Ishikawa (cell line): Measurements from ENCODE around the gene ZNF100.

Source experiments
- CEBPB ChIP-seq: IDR thresholded peaks from 2 replicates; pipeline ENCODE4 v1.6.1; 2012
- CREB1 ChIP-seq: IDR thresholded peaks from 2 replicates; pipeline ENCODE4 v1.6.1; 2012; ENCODE audit warnings: low read depth
- EP300 ChIP-seq: IDR thresholded peaks from 2 replicates; pipeline ENCODE4 v1.6.1; 2012; ENCODE audit warnings: borderline replicate concordance
- FOXM1 ChIP-seq: IDR thresholded peaks from 2 replicates; pipeline ENCODE4 v1.6.1; 2012; ENCODE audit warnings: low read depth, borderline replicate concordance
- MAX ChIP-seq: IDR thresholded peaks from 2 replicates; pipeline ENCODE4 v1.6.1; 2012
- NFIC ChIP-seq: IDR thresholded peaks from 2 replicates; pipeline ENCODE4 v1.6.1; 2012
- RAD21 ChIP-seq: IDR thresholded peaks from 2 replicates; pipeline ENCODE4 v1.6.1; 2012; ENCODE audit warnings: low read depth
- REST ChIP-seq: IDR thresholded peaks from 2 replicates; pipeline ENCODE4 v1.6.1; 2012; ENCODE audit warnings: low read depth, mild to moderate bottlenecking
- TAF1 ChIP-seq: IDR thresholded peaks from 2 replicates; pipeline ENCODE4 v1.6.1; 2012; ENCODE audit warnings: low read depth, mild to moderate bottlenecking
- TEAD4 ChIP-seq: IDR thresholded peaks from 2 replicates; pipeline ENCODE4 v1.6.1; 2012
- USF1 ChIP-seq: IDR thresholded peaks from 2 replicates; pipeline ENCODE4 v1.6.1; 2012
- YY1 ChIP-seq: IDR thresholded peaks from 2 replicates; pipeline ENCODE4 v1.6.1; 2012; ENCODE audit warnings: low read depth
- ZBTB7A ChIP-seq: IDR thresholded peaks from 2 replicates; pipeline ENCODE4 v1.6.1; 2012; ENCODE audit warnings: low read depth

DNA sequence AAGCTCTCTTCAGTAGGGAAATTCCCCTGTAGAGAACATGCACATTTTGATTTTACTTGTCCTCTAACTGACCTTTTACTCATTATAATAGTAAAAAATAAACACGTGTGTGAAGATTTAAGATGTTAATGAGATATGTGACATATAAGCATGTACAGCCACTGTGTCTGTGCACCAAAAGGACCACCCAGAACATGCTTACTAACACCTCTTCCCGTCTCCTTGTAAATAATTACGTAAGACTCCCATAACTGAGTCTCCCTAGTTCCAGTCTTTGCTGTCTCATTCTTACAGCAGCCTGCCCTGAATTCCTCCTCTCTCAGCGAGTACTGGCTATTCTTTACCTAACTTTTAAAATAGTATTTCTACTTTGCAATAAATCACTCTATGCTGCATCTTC lies 53.6 kb downstream of the ZNF100 start:
- TF ChIP-seq NFIC, result no peak
- no peak for TF ChIP-seq REST
- no peak for TF ChIP-seq TAF1
- no peak for TF ChIP-seq CEBPB
- no peak for TF ChIP-seq FOXM1
- TF ChIP-seq RAD21, result no peak
- no peak for TF ChIP-seq MAX
- TF ChIP-seq CREB1, result no peak
- no peak for TF ChIP-seq EP300
- TF ChIP-seq USF1, result no peak
- no peak for TF ChIP-seq TEAD4
- no peak for TF ChIP-seq YY1
- no peak for TF ChIP-seq ZBTB7A
